GM21786 (cell line): ENCODE data around the gene RAD51B.
A peak's percentile ranks its signal among the peaks of the same experiment; 100 is the strongest.

Experiments
- ATAC-seq: cut with Tn5 transposase; IDR thresholded peaks from one replicate; pipeline ENCODE4 v1.9.1; 2021; ENCODE audit not compliant: unreplicated experiment

The RAD51B gene

GRCh38 chr14:68343534-68344118, 524.0 kb downstream of the RAD51B start:
- ATAC-seq = no peak

GRCh38 chr14:68345738-68346137, 526.2 kb downstream of the RAD51B start:
- no peak for ATAC-seq

- ATAC-seq = no peak
Measured at GRCh38 chr14:68346556-68347343, 527.2 kb downstream of the RAD51B start.

- no peak for ATAC-seq
Measured at GRCh38 chr14:68349900-68350629, 530.5 kb downstream of the RAD51B start.

GRCh38 chr14:68355415-68355814, 535.8 kb downstream of the RAD51B start:
- ATAC-seq = no peak

DNA sequence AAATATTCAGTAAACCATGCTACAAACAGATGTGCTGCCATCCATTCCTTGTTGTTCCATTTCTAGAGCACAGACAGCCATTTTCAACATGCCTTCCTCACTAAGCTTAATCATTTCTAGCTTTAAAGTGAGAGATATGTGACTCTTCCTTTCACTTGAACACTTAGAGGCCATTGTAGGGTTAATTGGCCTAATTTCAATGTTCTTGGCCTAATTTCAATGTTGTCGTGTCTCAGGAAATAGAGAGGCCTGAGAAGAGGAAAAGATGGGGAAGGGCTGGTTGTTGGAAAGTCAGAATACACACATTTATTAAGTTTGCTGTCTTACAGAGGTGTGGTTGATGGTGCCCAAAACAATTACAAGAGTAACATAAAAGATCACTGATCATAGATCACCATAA, 538.2 kb downstream of the RAD51B start:
- no peak for ATAC-seq

GRCh38 chr14:68358500-68358899, 538.9 kb downstream of the RAD51B start:
- ATAC-seq = no peak

- ATAC-seq = no peak
Measured at GRCh38 chr14:68359022-68359836, 539.6 kb downstream of the RAD51B start.

DNA sequence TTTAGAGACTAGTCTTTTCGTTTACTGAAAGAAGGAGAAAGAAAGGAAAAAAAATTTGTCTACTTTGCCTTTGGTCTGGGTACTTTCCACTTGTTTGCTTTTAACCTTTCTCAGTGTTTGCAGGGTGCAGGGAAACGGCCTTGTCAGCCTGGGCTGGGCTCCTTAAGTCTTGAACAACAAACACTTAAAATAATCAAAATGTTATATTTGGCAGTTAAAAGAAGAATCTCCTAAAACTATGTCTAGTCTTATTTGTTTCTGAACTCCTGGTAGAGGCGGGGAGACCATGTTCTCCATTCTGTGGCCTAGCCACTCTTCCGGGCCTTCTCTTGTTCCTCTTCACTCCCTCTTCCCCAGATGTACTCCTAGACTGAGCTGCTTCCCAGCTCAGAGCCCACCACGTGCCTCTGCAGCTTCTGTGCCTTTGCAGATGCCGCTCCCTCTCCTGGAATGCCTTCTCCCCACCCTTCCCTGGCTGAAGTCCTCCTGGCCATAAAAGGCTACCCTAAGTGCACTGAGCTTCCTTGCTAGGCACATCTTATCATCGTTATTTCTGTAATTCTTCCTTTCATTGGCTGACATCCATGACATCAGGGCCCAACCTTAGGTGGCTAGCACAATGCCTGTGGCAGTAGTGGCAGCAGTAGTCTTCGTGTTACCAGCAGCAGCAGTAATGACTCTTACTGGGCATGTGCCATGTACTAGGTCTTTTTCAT, 540.4 kb downstream of the RAD51B start:
- ATAC-seq = no peak

- no peak for ATAC-seq
Measured at GRCh38 chr14:68361231-68361630, 541.7 kb downstream of the RAD51B start.

- ATAC-seq = no peak
Measured at GRCh38 chr14:68362846-68363245, 543.3 kb downstream of the RAD51B start.

- no peak for ATAC-seq
Measured at GRCh38 chr14:68363466-68363842, 543.9 kb downstream of the RAD51B start.

- ATAC-seq = no peak
Measured at GRCh38 chr14:68363843-68364767, 544.5 kb downstream of the RAD51B start.

DNA sequence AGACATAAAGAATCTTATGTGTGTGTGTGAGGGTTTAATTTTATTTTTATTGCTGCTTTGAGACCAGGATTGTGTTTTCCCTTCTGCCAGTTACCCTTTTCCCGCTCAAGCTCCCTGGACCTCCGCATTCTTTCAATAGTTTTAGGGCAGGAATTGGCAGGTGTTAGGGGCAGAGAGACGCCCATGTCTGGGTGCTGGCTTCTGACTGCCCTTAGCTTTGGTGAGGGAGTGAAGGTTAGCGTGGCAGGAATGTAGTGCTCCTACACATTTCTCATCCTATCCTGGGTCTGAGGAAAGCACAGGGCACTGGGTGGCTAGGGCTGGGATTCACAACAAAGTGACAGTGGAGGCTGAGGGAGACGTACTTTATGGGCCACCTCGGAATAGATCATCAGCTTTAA, 545.2 kb downstream of the RAD51B start:
- no peak for ATAC-seq

DNA sequence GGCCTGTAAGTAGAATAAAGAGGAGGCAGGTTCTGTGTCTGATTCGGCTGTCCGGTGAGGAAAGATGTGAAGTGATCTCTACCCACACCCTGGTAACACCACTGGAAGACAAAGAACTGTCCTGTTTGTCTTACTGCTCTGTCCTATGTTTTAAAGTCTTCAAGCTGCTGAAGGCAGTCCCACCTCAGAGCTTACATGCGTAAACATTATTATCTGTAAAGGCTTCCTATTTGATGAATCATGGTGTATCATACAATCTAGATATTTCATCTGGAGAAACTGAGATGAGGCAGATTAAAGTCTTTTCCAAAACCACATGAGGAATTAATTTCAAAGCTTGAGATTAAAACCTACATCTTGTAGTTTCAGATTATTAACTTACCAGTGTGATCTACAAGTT, 545.6 kb downstream of the RAD51B start:
- ATAC-seq = no peak

GRCh38 chr14:68366656-68367055, 547.1 kb downstream of the RAD51B start:
- no peak for ATAC-seq

- no peak for ATAC-seq
Measured at GRCh38 chr14:68367536-68367935, 548.0 kb downstream of the RAD51B start.

DNA sequence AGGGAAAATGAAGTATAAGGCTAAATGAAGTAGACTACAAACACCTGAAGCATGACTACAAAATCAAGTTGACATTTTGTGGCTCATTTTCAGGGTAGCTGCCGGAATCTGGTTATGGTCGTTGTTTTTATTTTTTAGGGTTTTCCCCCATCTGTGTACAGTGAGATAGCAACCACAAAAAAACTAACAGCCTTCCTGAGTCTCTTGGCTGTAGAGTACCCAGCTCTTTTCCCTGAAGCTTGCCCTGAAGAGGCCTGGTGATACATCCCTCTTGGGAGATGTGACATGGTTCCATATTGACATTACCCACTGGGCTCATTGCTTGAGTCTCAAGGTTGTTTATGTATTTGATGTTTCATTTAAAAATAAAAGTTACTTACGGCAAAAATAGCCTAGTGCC, 549.3 kb downstream of the RAD51B start:
- ATAC-seq = peak; percentile 58

DNA sequence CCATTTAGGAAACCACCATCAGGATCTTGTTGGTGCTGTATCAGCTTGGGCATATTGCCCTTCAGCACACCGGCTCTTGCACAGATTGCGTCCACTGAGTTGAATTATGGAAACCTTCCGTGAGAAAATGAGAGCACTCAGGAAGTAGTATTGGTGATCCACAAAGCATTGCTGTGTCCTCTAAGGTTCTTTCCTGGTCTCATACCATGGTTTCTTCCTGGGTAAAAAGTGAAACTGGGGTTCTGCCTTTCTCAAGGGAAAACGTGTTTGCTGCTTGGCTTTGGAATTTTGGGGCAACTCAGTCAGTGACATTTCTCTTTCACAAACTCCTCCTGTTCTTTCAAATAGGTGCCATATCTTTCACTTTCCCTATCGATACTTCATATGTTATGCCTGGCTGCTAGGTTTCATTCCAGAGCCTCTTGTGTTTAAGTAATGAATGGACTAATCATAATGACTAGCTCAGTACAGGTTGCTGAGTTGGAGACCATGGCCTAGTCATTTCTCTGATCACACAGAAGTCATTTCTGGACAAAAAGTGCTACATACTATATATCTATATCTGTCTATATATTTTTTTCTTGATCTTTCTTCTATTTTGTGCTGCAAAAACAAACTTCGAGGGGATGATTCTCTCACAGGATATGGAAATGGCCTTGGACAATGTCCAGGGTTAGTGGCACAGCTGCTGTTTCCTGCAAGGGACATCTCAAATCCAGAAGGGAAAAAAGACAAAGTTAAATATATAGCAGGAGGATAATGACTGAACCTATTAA, 549.9 kb downstream of the RAD51B start:
- peak; percentile 29 for ATAC-seq
